ENCODE data around the gene MAGI2. TPM values are rescaled to one million over a fixed set of nuclear protein-coding genes. Genes with fewer than 3 reads are reported as not detected.

Gene MAGI2
- total RNA-seq, 3 donors from 2014 or later (not counting 1 experiment from before 2014, with no cell fraction given): 0.09 to 0.48 (median 0.27) TPM

DNA sequence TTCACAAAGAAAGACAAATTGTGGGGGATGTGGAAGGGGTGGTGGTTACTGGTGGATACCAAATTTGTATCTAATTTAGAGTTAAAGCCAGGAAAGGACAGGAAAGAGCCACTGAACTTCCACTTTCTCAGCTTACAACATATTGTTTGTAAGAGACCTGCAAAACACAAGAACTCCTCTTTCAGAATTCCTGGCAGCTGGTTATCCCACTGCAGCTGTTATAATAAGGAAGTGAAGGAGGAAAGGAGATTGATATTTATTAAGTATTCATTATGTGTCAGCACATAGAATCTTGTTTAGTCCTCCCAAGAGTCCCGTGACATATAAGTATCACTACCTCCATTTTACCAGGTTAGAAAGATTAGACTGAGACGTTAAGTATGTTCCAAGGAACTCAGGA is 1173.2 kb downstream of the MAGI2 start:
- intact Hi-C loops (cut with micrococcal nuclease): no loop called here
- DNase-seq: no peak
- H3K9me3 Mint-ChIP-seq: peaks cover 4 to 10% of the 10 kb centered on the region in 2 donors
- Histone ChIP-seq H3K9me3 (ENCODE audit: control insufficient read depth, insufficient read depth, low read length) (no peaks in the 10 kb centered on the region), H3K4me1 (ENCODE audit: control insufficient read depth, insufficient read depth, low read length) (no peaks in the 10 kb centered on the region), H3K4me3 (ENCODE audit: low read length) (no peak overlapping the region), H3K27me3 (ENCODE audit: control insufficient read depth, insufficient read depth, low read length) (no peaks in the 10 kb centered on the region), H3K36me3 (ENCODE audit: control insufficient read depth, insufficient read depth, low read length) (no peaks in the 10 kb centered on the region), H3K27ac (ENCODE audit: low read length) (no peak overlapping the region)
- H3K4me1 Mint-ChIP-seq: no peaks in the 10 kb centered on the region
- H3K4me3 Mint-ChIP-seq: no peak overlapping the region
- no peaks in the 10 kb centered on the region for H3K27me3 Mint-ChIP-seq (ENCODE audit: low read depth in 2 of 2)
- H3K27ac Mint-ChIP-seq: no peak overlapping the region
- WGBS (ENCODE audit: insufficient coverage): 83% methylated on average over 1 of the region's 2 CpGs
- H3K36me3 Mint-ChIP-seq: no peaks in the 10 kb centered on the region
- TF ChIP-seq CTCF (IDR thresholded peaks at IDR 0.05): no peak
- ATAC-seq: no peak

- H3K4me3 Mint-ChIP-seq: no peak overlapping the region
- H3K4me1 ChIP-seq (ENCODE audit: control insufficient read depth, insufficient read depth, low read length): no peaks in the 10 kb centered on the region
- no peaks in the 10 kb centered on the region for H3K27me3 ChIP-seq (ENCODE audit: control insufficient read depth, insufficient read depth, low read length)
- H3K36me3 Mint-ChIP-seq: no peaks in the 10 kb centered on the region
- H3K9me3 ChIP-seq (ENCODE audit: control insufficient read depth, insufficient read depth, low read length): no peaks in the 10 kb centered on the region
- TF ChIP-seq CTCF (IDR thresholded peaks at IDR 0.05): no peak
- H3K9me3 Mint-ChIP-seq: peaks cover 4 to 11% of the 10 kb centered on the region in 2 donors
- intact Hi-C loops (cut with micrococcal nuclease): no loop called here
- H3K36me3 ChIP-seq (ENCODE audit: control insufficient read depth, insufficient read depth, low read length): no peaks in the 10 kb centered on the region
- no peak overlapping the region for H3K27ac ChIP-seq (ENCODE audit: low read length)
- ATAC-seq (no peak), DNase-seq (no peak)
- WGBS (ENCODE audit: insufficient coverage): 92% methylated on average over 1 of the region's 1 CpG
- H3K4me3 ChIP-seq (ENCODE audit: low read length): no peak overlapping the region
- H3K27ac Mint-ChIP-seq: no peak overlapping the region
- H3K4me1 Mint-ChIP-seq: no peaks in the 10 kb centered on the region
- no peaks in the 10 kb centered on the region for H3K27me3 Mint-ChIP-seq (ENCODE audit: low read depth in 2 of 2)
Measured at GRCh38 chr7:78279457-78279856, 1174.0 kb downstream of the MAGI2 start.

DNA sequence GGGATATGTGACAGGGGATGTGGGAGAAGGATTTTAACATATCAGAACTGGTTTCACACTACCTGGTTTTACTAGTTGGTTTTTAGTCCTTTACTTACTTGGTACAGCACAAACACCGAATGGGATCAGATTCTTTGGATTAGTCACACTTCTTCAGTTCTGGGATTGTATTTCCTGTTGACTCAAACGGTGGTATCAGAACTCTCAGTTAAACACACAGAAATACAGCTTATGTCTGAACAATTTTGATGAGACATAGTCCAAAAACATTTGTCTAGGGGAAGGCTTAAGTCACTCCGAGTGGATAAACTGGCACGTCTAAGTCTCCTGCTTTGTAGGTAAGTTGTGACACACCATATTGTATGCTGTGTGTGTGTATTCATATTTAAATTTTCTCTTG is 1174.4 kb downstream of the MAGI2 start:
- H3K27me3 ChIP-seq (ENCODE audit: control insufficient read depth, insufficient read depth, low read length): no peaks in the 10 kb centered on the region
- no peak for TF ChIP-seq CTCF (IDR thresholded peaks at IDR 0.05)
- intact Hi-C loops (cut with micrococcal nuclease): no loop called here
- H3K4me3 ChIP-seq (ENCODE audit: low read length): no peak overlapping the region
- no peaks in the 10 kb centered on the region for H3K9me3 ChIP-seq (ENCODE audit: control insufficient read depth, insufficient read depth, low read length)
- Mint-ChIP-seq H3K27me3 (ENCODE audit: low read depth in 2 of 2) (no peaks in the 10 kb centered on the region), H3K4me3 (no peak overlapping the region), H3K4me1 (no peaks in the 10 kb centered on the region), H3K9me3 (peaks cover 4 to 11% of the 10 kb centered on the region in 2 donors), H3K27ac (no peak overlapping the region), H3K36me3 (no peaks in the 10 kb centered on the region)
- DNase-seq: no peak
- H3K4me1 ChIP-seq (ENCODE audit: control insufficient read depth, insufficient read depth, low read length): no peaks in the 10 kb centered on the region
- WGBS (ENCODE audit: insufficient coverage): 79% methylated on average over 4 of the region's 4 CpGs
- H3K36me3 ChIP-seq (ENCODE audit: control insufficient read depth, insufficient read depth, low read length): no peaks in the 10 kb centered on the region
- ATAC-seq: no peak
- no peak overlapping the region for H3K27ac ChIP-seq (ENCODE audit: low read length)

DNA sequence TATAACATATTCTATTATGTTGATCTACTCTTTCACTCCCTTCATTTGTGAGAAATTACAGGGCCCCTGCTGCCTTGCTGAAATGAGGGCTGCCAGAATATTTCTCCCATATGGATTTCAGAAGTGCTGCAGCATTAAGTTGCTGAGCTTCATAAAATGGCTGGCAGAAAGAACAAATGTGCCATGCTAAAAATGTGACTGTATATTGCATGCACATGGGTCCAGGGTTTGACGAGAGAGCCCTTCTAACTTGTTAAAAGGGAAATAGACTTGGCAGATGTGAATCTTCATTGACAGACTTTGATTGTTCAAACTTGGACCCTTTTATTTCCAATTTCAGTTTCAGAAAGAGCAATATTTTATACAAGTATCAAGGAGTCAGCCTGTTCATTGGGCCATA is 1186.3 kb downstream of the MAGI2 start:
- 100% methylated on average over 1 of the region's 1 CpG for WGBS (ENCODE audit: insufficient coverage)
- H3K27me3 ChIP-seq (ENCODE audit: control insufficient read depth, insufficient read depth, low read length): no peaks in the 10 kb centered on the region
- DNase-seq: no peak
- no peaks in the 10 kb centered on the region for H3K9me3 ChIP-seq (ENCODE audit: control insufficient read depth, insufficient read depth, low read length)
- no peak for ATAC-seq
- no peaks in the 10 kb centered on the region for H3K36me3 ChIP-seq (ENCODE audit: control insufficient read depth, insufficient read depth, low read length)
- H3K27ac ChIP-seq (ENCODE audit: low read length): no peak overlapping the region
- Mint-ChIP-seq H3K27ac (no peak overlapping the region), H3K36me3 (no peaks in the 10 kb centered on the region), H3K27me3 (ENCODE audit: low read depth in 2 of 2) (no peaks in the 10 kb centered on the region), H3K4me3 (no peak overlapping the region), H3K9me3 (peaks cover 5 to 9% of the 10 kb centered on the region in 2 donors), H3K4me1 (no peaks in the 10 kb centered on the region)
- TF ChIP-seq CTCF (IDR thresholded peaks at IDR 0.05): no peak
- H3K4me1 ChIP-seq (ENCODE audit: control insufficient read depth, insufficient read depth, low read length): no peaks in the 10 kb centered on the region
- intact Hi-C loops (cut with micrococcal nuclease): no loop called here
- no peak overlapping the region for H3K4me3 ChIP-seq (ENCODE audit: low read length)

Measured in natural killer cell (primary cell).